Mammary epithelial cell (primary cell): ENCODE data around the gene CPLX1.
"Not testable (repeated sequence)": the region's sequence is repeated elsewhere in the genome, so short reads cannot be mapped to it uniquely, and the experiment has no call there.

Experiments used
- EZH2 ChIP-seq: IDR thresholded peaks from 2 replicates; pipeline ENCODE4 v1.6.1; 2012; ENCODE audit warnings: low read length, inconsistent platforms, borderline replicate concordance
- TF ChIP-seq, protein P1 (sequence below), 2 donors: IDR thresholded peaks in 1 of 2; conservative IDR thresholded peaks in 1 of 2; 2 replicates each; pipeline ENCODE4 v1.5.1; 2011 to 2012; ENCODE audit warnings: inconsistent platforms in 2 of 2, low read length in 2 of 2, mild to moderate bottlenecking in 2 of 2, control low read depth in 1 of 2, low read depth in 1 of 2; ENCODE audit not compliant: insufficient read depth in 1 of 2; ENCODE audit errors: extremely low read depth in 1 of 2

DNA sequence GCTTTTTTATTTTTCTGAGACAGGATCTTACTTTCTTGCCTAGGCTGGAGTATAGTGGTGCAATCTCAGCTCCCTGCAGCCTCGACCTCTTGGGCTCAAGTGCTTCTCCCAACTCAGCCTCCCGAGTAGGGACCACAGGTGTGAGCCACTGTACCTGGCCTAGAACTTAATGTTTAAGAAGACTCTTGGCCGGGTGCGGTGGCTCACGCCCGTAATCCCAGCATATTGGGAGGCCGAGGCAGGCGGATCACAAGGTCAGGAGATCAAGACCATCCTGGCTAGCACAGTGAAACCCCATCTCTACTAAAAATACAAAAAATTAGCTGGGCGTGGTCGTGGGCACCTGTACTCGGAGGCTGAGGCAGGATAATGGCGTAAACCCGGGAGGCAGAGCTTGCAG, 72.7 kb downstream of the CPLX1 start:
- TF ChIP-seq, protein P1, sequence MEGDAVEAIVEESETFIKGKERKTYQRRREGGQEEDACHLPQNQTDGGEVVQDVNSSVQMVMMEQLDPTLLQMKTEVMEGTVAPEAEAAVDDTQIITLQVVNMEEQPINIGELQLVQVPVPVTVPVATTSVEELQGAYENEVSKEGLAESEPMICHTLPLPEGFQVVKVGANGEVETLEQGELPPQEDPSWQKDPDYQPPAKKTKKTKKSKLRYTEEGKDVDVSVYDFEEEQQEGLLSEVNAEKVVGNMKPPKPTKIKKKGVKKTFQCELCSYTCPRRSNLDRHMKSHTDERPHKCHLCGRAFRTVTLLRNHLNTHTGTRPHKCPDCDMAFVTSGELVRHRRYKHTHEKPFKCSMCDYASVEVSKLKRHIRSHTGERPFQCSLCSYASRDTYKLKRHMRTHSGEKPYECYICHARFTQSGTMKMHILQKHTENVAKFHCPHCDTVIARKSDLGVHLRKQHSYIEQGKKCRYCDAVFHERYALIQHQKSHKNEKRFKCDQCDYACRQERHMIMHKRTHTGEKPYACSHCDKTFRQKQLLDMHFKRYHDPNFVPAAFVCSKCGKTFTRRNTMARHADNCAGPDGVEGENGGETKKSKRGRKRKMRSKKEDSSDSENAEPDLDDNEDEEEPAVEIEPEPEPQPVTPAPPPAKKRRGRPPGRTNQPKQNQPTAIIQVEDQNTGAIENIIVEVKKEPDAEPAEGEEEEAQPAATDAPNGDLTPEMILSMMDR (conservative IDR thresholded peaks at IDR 0.05 in 1 of 2, IDR thresholded peaks at IDR 0.05 in 1 of 2; ENCODE audit: extremely low read depth in 1 of 2, insufficient read depth in 1 of 2, low read depth in 1 of 2, low read length in 2 of 2) = not testable (repeated sequence)
- not testable (repeated sequence) for TF ChIP-seq EZH2
